Measurements from ENCODE around the gene NOXA1. TPM values are rescaled to one million over a fixed set of nuclear protein-coding genes. Genes with fewer than 3 reads are reported as not detected.

Gene NOXA1
- total and polyA plus RNA-seq, 9 of the 15 experiments (the other 6 are each of a cell fraction or from before 2014, with no cell fraction given) = 0.07 to 1.2 (median 0.20) TPM; not detected in 4

- TF ChIP-seq, protein P1, sequence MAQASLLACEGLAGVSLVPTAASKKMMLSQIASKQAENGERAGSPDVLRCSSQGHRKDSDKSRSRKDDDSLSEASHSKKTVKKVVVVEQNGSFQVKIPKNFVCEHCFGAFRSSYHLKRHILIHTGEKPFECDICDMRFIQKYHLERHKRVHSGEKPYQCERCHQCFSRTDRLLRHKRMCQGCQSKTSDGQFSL (CRISPR knock-in tag; IDR thresholded peaks at IDR 0.05) = no peak
- TF ChIP-seq, protein P1 (tag; IDR thresholded peaks at IDR 0.05) = no peak
- TF ChIP-seq MAZ (CRISPR knock-in tag; conservative IDR thresholded peaks at IDR 0.05 in 1 of 2, IDR thresholded peaks at IDR 0.05 in 1 of 2) = peak in 1 of 2 experiments; percentile 21; a peak in 1 of 4 replicates
- TF ChIP-seq DMBX1 (CRISPR knock-in tag; IDR thresholded peaks at IDR 0.05; ENCODE audit: borderline replicate concordance) = no peak
- TF ChIP-seq, protein P2, sequence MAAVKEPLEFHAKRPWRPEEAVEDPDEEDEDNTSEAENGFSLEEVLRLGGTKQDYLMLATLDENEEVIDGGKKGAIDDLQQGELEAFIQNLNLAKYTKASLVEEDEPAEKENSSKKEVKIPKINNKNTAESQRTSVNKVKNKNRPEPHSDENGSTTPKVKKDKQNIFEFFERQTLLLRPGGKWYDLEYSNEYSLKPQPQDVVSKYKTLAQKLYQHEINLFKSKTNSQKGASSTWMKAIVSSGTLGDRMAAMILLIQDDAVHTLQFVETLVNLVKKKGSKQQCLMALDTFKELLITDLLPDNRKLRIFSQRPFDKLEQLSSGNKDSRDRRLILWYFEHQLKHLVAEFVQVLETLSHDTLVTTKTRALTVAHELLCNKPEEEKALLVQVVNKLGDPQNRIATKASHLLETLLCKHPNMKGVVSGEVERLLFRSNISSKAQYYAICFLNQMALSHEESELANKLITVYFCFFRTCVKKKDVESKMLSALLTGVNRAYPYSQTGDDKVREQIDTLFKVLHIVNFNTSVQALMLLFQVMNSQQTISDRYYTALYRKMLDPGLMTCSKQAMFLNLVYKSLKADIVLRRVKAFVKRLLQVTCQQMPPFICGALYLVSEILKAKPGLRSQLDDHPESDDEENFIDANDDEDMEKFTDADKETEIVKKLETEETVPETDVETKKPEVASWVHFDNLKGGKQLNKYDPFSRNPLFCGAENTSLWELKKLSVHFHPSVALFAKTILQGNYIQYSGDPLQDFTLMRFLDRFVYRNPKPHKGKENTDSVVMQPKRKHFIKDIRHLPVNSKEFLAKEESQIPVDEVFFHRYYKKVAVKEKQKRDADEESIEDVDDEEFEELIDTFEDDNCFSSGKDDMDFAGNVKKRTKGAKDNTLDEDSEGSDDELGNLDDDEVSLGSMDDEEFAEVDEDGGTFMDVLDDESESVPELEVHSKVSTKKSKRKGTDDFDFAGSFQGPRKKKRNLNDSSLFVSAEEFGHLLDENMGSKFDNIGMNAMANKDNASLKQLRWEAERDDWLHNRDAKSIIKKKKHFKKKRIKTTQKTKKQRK (IDR thresholded peaks at IDR 0.05; ENCODE audit: borderline replicate concordance, low read depth, low read length) = no peak
- TF ChIP-seq, protein P3, sequence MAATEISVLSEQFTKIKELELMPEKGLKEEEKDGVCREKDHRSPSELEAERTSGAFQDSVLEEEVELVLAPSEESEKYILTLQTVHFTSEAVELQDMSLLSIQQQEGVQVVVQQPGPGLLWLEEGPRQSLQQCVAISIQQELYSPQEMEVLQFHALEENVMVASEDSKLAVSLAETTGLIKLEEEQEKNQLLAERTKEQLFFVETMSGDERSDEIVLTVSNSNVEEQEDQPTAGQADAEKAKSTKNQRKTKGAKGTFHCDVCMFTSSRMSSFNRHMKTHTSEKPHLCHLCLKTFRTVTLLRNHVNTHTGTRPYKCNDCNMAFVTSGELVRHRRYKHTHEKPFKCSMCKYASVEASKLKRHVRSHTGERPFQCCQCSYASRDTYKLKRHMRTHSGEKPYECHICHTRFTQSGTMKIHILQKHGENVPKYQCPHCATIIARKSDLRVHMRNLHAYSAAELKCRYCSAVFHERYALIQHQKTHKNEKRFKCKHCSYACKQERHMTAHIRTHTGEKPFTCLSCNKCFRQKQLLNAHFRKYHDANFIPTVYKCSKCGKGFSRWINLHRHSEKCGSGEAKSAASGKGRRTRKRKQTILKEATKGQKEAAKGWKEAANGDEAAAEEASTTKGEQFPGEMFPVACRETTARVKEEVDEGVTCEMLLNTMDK (IDR thresholded peaks at IDR 0.05; ENCODE audit: borderline replicate concordance, insufficient read depth, low read depth, low read length, poor library complexity, severe bottlenecking) = no peak
- peak; percentile 57 for TF ChIP-seq MYC (IDR thresholded peaks at IDR 0.05; ENCODE audit: low read depth, low read length)
- TF ChIP-seq MYC (CRISPR knock-in tag; IDR thresholded peaks at IDR 0.05; ENCODE audit: borderline replicate concordance, low read depth) = no peak
- no peak for TF ChIP-seq ZNF696 (CRISPR knock-in tag; conservative IDR thresholded peaks at IDR 0.05)
- TF ChIP-seq ATF1 (CRISPR knock-in tag; IDR thresholded peaks at IDR 0.05) = peak; percentile 72
- TF ChIP-seq ATF1 (tag; IDR thresholded peaks at IDR 0.05) = peak; percentile 99
- peak; percentile 25 for TF ChIP-seq SMAD1 (IDR thresholded peaks at IDR 0.05; ENCODE audit: low read depth, low read length, partially characterized antibody)
These were observed 36.0 kb downstream of the NOXA1 start, which contains the start of gene NSMF (continued) for GRCh38 chr9:137459152-137459600.
